Prostate gland (tissue), 2 donors: ENCODE data around the gene TMEM131.
"Not testable (repeated sequence)": the region's sequence is repeated elsewhere in the genome, so short reads cannot be mapped to it uniquely, and the experiment has no call there.

Source experiments
- POLR2A ChIP-seq: fragments of 450-650 bp; IDR thresholded peaks from one replicate; pipeline ENCODE4 v1.6.1; 2016; ENCODE audit warnings: antibody characterized with exemption, mild to moderate bottlenecking
- POLR2AphosphoS5 ChIP-seq: sonication (generic); formaldehyde crosslinking; IDR thresholded peaks from one replicate; pipeline ENCODE4 v1.6.1; 2017; ENCODE audit warnings: antibody characterized with exemption
- TF ChIP-seq, protein P1 (sequence below), 4 experiments: fragments of 200-600 bp in 2 of 4; fragments of 450-650 bp in 2 of 4; sonication (generic) in 2 of 4; IDR thresholded peaks; 1 replicate in 3 of 4; 2 replicates in 1 of 4; pipeline ENCODE4 v1.5.1; 2016 to 2019; ENCODE audit warnings: antibody characterized with exemption in 4 of 4, mild to moderate bottlenecking in 2 of 4, moderate library complexity in 2 of 4

DNA sequence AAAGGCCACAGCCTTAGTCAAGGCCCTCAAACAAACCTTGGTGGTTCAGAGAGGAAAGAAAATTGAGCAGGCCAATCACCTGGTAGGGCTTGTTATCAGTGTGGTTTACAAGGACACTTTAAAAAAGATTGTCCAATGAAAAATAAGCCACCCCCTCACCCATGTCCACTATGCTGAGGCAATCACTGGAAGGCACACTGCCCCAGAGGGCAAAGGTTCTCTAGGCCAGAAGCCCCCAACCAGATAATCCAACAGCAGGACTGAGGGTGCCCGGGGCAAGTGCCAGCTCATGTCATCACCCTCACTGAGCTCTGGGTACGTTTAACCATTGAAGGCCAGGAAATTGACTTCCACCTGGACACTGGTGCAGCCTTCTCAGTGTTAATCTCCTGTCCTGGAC, 171.7 kb downstream of the TMEM131 start:
- TF ChIP-seq, protein P1, sequence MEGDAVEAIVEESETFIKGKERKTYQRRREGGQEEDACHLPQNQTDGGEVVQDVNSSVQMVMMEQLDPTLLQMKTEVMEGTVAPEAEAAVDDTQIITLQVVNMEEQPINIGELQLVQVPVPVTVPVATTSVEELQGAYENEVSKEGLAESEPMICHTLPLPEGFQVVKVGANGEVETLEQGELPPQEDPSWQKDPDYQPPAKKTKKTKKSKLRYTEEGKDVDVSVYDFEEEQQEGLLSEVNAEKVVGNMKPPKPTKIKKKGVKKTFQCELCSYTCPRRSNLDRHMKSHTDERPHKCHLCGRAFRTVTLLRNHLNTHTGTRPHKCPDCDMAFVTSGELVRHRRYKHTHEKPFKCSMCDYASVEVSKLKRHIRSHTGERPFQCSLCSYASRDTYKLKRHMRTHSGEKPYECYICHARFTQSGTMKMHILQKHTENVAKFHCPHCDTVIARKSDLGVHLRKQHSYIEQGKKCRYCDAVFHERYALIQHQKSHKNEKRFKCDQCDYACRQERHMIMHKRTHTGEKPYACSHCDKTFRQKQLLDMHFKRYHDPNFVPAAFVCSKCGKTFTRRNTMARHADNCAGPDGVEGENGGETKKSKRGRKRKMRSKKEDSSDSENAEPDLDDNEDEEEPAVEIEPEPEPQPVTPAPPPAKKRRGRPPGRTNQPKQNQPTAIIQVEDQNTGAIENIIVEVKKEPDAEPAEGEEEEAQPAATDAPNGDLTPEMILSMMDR (IDR thresholded peaks at IDR 0.05) = not testable (repeated sequence)
- not testable (repeated sequence) for TF ChIP-seq POLR2AphosphoS5, POLR2A
